G401.6 (cell line): ENCODE data around the gene RPL7A.
A peak's percentile ranks its signal among the peaks of the same experiment; 100 is the strongest.

Experiments used
- FAIRE-seq: peaks from 2 replicates; lab custom pipeline; 2012; peaks lifted over from hg19 to GRCh38; lab: Jason Lieb, UNC

Gene RPL7A

DNA sequence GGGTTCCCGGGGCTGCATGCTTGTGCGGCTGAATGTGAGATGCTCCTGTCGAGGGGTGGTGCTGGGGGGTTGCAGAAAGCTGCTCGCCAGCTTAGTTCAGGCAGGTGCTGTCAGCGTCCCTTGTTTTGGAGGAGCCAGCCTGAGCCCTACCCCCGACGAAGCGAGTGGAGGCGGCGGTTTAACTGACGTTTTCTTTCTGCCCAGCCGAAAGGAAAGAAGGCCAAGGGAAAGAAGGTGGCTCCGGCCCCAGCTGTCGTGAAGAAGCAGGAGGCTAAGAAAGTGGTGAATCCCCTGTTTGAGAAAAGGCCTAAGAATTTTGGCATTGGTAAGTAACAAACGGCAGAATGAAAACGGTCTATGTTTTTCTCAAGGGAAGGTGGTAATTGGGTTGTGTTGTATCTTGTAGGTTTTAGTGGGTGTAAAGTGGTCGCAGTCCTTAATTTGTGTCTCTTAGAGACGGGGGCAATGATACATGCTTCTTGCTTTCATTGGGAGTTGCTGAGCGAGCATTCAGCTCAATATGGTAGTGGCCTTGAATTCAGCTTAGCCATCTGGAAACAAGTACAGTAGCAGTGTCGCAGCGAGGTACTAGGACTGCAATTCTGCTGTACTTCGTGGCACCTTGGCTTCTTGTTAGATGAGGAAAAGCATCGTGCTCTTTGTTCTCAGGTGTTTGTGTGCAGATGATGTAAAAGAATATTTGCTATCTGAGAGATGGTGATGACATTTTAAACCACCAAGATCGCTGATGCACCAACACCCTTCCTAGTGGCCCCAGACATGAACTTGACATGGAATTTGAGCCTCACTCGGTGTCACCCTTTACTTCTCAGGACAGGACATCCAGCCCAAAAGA lies 928 bp downstream of the RPL7A start:
- FAIRE-seq: no peak

DNA sequence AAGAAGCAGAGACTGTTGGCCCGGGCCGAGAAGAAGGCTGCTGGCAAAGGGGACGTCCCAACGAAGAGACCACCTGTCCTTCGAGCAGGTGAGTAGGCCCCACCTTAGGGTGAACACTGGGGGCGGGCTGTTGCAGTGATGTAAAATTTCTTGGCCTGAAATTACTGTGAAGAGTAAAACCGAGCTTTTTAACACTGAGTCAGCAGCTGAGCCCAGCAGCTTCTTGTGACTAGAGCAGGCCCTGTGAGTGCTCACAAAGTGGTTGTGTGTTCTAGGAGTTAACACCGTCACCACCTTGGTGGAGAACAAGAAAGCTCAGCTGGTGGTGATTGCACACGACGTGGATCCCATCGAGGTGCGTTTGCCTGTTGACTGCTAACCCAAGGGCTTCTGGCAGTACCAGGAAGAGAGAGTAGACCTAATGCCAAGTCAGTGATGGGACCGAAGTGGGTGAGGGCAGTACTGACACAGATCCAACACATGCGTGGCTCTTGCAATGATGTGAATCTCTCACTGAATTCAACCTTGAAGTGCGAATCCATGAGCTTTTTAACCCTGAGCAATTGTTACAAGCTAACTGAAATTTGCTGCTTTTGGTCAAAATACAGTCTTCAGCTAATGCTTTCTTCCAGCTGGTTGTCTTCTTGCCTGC lies 2.1 kb downstream of the RPL7A start:
- no peak for FAIRE-seq

DNA sequence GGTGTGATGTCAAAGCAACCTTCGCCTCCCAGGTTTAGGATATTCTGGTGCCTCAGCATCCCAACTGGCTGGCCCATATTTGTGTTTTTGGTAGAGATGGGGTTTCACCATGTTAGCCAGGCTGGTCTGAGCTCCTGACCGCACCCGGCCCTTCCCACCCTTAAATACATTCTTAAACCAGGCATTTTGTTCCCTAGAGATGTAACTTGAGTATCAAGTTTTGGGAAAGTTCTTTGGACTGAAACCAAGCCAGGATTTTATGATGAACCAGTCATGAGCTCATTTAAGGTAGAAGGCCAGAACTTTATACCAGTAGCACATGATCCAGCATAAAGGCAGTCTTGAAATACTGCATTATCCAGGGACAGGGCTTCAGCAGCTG lies 3.5 kb downstream of the RPL7A start:
- no peak for FAIRE-seq

DNA sequence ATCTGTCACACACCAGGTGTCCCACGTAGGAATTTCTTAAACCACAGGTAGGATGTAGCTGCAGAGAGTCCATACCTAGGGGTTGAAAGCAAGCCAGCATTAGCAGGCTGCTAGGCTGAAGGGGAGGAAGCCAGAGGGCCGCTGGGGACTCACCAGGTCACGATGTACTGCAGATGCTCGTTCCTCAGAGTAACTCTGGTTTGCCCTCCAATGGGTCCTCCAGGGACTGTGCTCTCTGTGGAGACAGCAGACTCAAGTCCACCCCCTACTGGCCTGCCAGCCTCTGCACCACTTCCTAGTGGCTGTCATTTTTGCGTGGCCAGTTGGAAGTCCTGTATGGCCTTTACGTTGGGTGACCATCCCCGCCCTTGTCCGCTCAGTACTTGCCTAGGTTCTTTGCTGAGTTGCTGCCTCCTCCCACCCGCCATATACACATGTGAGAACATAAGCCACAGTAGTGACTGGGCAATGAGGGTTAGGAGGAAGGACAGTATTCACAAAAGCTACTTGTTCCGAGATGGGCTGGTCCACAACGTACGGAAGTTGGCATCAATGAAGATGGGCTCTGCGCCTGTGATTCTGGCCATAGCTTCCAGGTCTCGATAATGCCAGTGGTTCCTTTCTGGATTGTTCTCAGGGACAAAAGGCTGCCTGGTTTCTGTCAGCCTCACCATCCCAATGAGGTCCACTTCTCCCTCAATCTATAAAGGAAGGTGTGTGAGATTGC lies 4.1 kb downstream of the RPL7A start:
- FAIRE-seq: peak; percentile 40

DNA sequence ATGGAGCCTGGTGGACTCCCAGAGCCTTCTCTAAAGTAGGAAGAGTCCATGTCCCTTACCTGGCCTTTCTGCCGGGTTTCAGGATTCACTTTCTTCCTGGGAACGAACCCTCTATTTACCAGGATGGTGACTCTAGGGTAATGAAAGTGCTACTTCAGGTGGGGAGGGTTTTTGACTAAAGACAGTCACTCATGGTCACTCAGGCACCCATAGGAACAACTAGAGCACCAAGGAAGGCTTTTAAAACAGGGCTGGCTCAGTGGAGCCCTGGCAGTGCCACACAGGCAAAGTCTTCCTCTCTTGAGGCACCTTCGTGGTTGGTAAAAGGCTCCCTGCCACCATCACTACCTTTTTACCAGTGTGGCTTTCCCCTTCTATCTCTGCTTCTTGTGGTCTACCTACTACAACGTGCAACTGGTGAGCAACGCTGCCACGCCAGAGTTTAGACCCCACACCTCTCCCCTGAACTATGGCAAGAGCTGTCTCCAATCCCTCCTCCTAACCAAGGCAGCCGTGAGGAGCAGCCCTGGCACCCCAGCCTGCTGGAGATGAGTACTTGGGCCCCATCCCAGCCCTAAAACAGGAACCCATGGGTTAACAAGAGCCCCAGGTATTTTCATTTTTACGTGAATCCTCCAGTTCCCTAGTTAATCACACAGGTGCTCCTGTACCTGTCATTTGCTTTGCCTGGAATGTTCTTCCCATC lies 4.8 kb downstream of the RPL7A start:
- FAIRE-seq: no peak

DNA sequence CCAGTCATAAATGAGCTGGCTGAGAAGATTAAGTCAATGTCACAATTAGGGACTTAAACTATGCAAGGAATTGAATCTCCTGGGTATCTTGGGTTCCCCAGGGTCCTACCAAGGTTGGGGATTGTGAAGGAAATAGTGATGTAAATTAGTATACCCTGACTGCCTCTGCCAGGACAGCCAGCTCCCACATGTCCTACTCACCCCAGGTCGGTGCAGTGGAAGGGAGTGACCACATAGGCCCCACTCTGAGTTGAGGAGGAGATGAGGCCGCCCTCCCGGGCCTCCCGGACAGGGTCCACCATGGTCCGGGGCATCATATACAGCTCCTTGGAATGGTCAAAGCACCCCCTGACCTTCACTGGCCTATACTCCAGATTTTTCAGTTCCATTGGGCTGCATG lies 5.5 kb downstream of the RPL7A start:
- FAIRE-seq: no peak

DNA sequence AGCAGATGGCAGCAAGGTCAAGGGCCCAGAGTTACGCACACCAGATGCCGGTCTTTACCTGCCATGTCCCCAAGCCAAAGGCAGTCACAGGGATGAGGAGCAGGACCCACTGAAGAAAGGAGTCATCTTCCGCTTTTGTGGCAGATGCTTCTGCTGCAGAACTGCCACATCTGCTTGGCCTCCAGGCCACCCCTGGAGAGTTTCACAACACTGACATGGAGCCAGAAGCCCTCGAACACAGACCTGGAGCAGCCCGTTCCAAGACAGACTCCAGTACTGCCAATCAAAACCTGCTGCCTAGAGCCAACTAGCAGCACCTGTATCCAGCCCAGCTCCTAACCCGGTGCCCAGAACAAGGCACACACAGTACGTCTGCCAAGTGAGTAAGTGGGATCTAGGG lies 6.7 kb downstream of the RPL7A start:
- no peak for FAIRE-seq

DNA sequence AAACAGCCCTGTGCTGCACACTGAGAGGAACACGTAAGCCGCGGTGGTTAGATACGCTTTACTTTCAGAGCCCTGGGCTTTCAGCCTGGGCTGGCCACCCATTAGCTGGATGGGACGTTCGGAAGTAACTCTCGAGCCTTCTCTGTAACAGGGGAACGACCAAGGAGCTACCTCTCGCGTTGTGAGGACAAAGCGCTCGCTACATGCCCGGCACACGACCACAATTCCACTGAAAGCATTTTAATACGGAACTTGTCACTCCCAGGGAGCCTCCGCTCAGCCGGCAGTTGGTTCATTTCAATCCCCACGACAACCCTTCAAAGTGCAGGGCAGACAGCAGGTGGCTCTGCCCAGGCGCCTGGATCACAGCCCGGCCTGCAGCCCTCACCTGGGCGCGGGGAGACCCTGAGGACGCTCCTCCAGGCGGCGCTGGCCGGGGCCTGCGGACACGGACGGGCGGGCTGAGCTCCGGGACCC lies 7.9 kb downstream of the RPL7A start:
- FAIRE-seq: peak; percentile 48

DNA sequence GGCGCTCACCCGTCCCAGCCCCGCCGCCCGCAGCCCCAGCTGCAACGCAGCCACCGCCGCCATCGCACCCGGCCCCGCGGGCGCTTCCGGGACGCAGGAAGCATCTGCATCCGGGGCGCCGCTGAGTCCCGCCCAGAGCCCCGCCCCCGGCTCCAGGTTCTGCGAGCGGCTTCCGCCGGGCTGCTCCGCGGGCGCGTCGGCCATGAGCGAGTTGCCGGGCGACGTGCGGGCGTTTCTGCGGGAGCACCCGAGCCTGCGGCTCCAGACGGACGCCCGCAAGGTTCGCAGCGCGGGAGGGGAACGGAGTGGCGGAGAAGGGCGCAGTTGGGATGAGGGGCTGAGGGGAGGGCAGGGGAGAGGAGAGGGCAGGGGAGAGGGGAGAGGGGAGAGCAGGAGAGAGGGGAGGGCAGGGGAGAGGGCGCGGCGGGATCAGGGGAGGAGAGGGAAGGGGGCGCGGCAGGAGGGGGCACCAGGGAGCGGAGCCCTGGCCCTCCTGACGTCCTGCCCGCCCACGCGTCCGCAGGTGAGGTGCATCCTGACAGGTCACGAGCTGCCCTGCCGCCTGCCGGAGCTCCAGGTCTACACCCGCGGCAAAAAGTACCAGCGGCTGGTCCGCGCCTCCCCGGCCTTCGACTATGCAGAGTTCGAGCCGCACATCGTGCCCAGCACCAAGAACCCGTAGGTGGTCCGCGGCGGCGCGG lies 8.5 kb downstream of the RPL7A start, which contains the start of the genes SURF1 and SURF2:
TSS of gene SURF1 (minus strand) at position 97 of the 701 bp plus-strand sequence. CDS start at position 63, 34 bp downstream.
TSS of gene SURF2 (plus strand) at position 160 of the 701 bp plus-strand sequence. CDS start at position 203, 43 bp downstream.
- no peak for FAIRE-seq

DNA sequence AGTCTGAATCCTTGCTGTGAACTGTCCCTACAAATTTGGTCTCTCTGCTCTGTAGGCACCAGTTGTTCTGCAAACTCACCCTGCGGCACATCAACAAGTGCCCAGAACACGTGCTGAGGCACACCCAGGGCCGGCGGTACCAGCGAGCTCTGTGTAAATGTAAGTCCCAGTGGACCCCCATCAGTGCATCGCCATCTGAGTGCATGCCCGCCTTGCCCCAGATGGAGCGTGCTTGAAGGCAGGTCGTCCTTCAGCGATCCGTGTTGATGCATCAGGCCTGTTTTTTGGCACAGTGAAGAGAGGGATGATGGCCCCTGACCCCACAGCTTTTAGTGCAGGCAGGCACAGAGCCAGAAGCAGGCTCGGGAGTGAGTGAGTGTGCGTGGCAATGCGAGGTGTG lies 9.6 kb downstream of the RPL7A start:
- no peak for FAIRE-seq

DNA sequence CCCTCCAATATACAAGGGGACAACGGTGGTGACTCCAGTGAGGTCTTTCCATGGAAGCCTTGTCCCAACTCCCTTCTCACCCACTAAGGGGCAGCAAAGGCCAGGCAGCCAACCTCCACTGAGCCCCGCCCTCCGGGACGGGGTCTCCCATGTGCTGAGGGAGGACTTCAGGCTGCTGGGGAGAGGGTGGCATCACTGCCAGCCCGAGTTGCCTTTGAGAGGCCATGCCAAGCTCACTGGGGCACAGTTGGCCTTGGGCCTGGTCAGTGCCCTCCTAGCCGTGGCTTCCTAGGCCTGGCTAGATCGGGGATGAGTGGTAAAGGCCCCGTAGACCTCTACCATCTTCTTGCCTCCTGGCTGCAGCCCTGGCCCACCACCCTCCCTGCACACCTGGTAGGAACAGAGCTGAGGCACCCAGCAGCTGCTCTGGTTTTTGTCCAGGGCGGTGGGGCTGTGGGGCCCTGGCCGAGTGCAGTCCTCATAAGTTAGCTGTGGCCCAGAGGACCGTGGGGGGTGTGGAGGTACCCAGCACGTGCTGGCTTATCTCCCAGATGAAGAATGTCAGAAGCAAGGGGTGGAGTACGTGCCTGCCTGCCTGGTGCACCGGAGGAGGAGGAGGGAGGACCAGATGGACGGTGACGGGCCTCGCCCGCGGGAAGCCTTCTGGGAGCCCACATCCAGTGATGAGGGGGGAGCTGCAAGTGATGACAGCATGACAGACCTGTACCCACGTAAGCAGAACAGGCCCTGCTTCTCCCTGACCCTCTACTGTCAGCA lies 11.6 kb downstream of the RPL7A start:
- FAIRE-seq: no peak

DNA sequence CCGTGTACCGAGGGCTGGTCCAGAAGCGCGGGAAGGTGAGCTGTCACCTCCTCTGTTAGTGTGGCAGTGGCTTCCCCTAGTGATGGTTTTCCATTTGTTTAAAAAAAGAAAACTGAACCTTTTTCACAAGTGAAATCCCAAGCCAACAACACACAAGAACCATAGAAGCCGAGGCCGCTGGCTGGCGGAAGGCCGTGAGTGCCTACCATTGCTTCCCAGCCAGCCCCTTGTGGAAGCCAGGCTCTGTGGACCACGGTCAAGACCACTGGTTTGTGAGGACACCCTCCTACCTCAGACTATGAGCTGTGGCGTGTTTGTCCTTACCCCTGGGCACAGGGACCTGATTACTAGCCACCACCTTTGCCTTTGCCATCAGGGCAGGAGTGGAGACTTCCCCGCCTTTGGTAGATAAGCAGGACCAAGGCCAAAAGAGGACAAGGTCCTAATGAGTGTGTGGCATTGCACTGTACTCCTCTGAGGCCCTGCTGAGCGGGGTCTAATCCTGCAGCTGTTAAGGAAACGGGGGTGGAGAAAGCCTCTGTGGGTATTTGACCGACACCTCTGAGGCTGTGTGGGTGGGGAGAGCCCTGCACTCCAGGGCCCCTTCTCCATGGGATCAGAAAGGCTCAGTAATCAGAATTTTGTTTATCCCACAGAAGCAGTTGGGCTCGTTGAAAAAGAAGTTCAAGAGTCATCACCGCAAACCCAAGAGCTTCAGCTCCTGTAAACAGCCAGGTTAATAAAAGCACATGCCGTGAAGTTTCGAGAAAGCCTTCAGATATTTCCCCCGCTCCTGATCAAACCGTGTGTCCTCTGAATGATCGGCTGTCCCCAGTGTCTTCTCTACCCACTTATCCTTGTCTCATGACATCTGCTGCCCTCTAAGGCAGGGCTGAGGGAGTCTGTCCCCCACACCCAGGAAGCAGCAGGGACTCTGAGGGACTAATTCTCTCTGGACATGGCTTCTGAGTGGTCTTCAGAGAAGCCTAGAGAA lies 12.7 kb downstream of the RPL7A start:
- FAIRE-seq: no peak

DNA sequence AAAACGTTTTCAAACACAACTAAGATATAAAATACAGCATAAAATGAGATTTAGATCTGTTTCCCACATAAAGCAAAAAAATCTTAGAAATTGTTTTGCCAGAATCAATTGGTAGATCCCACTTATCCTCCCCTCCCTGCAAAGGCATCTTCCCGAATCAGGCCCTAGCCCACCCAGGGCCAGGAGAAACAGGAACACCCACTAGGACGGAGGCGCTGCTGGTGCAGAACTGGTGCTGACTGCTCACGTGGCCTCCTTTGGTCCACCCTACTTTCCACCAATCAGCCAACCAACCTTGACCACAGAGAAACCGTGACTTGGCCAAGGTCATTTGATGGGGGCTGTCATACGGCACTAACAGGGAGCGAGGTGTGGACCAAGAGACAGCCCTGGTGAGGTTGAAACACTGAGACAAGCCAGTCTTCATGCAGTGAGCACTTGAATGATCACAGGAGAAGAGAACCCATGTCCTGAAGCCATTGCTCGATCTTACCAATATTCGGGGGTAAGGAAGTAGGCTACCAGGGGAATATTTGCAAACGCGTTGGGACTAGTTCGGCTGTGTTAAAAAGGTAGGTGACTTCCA lies 13.6 kb downstream of the RPL7A start:
- no peak for FAIRE-seq

DNA sequence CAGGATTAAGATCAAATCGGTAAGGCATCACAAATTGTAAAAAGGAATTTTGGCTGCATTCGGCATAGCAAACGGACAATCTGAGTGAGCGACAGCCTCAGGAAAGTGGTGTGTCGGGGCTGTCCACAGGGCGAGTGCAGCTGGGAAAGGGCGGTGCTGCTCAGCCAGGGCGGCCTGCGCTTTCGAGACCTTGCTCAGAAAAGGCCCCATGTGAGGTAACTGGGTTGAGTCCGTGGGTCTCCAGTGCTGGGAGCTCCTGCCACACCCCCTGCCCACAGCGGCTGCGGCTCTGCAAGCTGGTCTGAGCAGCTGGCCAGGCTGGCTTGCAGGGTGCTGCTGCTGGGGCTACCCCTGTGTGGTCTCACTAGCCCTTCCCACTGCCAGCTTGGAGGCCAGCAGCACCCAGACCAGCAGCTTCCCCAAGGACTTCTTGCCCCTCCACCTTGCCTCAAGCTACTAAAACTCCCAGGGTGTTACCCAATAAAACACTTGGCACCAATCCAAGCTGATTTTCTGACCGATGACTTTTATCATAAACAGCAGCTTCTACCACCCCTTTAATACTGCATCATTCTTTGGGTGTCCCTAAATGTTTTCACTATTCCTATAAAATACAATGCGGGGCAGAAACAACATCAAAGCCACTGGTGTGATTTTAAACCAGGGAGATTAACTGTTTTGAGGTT lies 14.5 kb downstream of the RPL7A start:
- FAIRE-seq: no peak

DNA sequence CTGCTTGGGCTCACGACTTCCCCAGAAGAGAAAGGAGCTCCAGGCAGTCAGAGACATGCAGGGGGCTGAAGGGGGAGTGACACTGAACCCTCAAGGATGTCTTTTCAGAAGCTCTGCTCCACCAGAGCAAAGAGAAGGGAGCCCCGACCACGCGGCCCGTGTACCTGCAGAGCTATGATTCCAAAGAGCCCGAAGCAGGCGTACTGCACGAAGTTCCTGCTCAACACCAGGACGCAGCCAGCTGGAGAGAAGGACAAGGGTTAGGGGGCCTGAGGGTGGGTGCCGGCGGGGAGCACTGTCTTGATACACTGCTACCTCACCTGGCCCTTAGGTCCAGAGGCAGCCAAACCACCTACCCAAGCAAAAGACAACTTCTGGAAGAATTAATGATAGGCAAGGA lies 18.4 kb downstream of the RPL7A start:
- no peak for FAIRE-seq

DNA sequence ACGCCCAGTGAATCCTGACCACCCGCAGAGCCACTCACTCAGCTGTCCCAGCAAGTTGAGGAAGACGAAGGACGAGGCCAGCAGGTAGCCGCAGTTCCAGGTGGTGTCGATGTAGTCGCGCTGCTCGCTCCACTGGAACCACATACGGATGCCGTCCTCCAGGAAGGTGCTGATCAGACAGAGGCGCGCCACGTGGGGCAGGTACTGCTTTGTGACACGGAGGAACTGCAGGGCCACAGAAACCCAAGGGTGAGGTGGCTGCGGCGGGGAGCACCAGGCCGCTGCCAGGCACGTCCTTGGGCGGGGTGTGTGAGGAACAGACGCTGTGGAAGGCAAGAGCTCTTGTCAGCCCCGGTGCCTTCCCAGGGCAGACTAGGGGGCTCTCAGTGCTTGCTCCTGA lies 19.2 kb downstream of the RPL7A start:
- no peak for FAIRE-seq

DNA sequence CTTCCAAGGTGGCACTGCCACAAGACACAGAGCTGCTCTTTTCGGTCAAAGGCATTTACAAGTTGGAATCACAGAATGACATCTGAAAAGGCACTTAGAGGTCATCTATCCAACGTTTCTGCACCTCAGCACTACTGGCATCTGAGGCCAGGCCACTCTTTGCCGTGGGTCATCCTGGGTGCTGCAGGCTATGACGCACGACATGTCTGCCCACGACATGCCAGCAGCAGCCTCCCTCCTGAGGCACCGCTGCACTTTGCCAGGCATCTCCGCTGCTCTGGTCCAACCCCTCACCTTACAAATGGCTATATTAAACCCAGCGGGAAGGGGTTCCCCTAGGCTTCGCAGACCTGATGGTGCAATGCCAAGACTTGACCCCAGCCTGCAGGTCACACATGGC lies 19.8 kb downstream of the RPL7A start:
- no peak for FAIRE-seq

DNA sequence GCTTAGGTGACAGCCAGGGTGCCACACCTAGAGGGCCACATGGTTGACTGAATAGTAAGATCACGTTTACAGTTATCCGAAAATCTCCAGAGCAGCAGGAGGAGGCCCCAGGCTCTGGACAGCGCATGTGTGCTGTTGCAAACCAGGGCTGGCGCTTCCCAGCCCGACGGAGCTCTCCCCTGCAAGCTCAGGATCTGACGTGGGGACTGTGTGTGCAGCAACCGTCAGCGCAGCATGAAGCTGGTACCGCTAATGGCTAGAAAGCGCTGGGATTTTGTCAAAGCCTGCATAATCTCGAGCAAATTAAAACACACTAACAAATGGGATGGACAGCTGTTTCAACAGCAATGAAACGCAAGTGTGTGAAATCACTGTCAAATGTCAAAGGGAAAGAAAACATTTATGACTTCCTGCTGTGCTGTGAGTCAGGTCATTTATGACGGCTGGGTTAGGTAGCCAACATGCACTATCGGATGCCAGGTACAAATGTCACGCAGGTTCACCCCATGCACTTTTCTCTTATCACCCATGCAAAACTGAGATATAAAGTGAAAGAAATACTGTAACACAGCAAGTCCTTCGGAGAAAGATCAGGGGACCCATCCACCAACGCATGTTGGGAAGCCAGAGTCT lies 20.3 kb downstream of the RPL7A start:
- no peak for FAIRE-seq
